Neural progenitor cell (in vitro differentiated cells): Measurements from ENCODE around the gene ZNF710. TPM values are rescaled to one million over a fixed set of nuclear protein-coding genes. Genes with fewer than 3 reads are reported as not detected.
A peak's percentile ranks its signal among the peaks of the same experiment; 100 is the strongest.

Source experiments
- DNase-seq: peaks from one replicate; pipeline ENCODE4 v3.0.0-alpha.2; 2016; ENCODE audit warnings: low spot score
- H2AFZ ChIP-seq: fragments of 200-600 bp; sonication (generic); replicated peaks from 2 replicates; pipeline ENCODE4 v1.6.1; 2016; ENCODE audit warnings: antibody characterized with exemption
- H3F3A ChIP-seq: fragments of 200-600 bp; sonication (generic); 2 replicates; pipeline ENCODE4 v1.6.1; 2016; ENCODE audit warnings: antibody characterized with exemption, low read depth
- H3K27ac ChIP-seq: fragments of 200-600 bp; sonication (generic); 2 replicates; pipeline ENCODE4 v1.5.1; 2016; ENCODE audit warnings: mild to moderate bottlenecking
- H3K27me3 ChIP-seq: fragments of 200-600 bp; sonication (generic); 2 replicates; pipeline ENCODE4 v1.6.1; 2016; ENCODE audit warnings: mild to moderate bottlenecking, moderate library complexity
- H3K36me3 ChIP-seq: fragments of 200-600 bp; sonication (generic); 2 replicates; pipeline ENCODE4 v1.5.1; 2016
- H3K4me1 ChIP-seq: fragments of 200-600 bp; sonication (generic); 2 replicates; pipeline ENCODE4 v1.6.1; 2016; ENCODE audit warnings: mixed run types
- H3K4me2 ChIP-seq: fragments of 200-600 bp; sonication (generic); 2 replicates; pipeline ENCODE4 v1.6.1; 2016
- H3K4me3 ChIP-seq: fragments of 200-600 bp; sonication (generic); 2 replicates; pipeline ENCODE4 v1.5.1; 2016
- H3K79me2 ChIP-seq: fragments of 200-600 bp; sonication (generic); 2 replicates; pipeline ENCODE4 v1.6.1; 2016; ENCODE audit warnings: low read depth
- H3K9ac ChIP-seq: fragments of 200-600 bp; sonication (generic); 2 replicates; pipeline ENCODE4 v1.6.1; 2016
- H3K9me3 ChIP-seq: fragments of 200-600 bp; sonication (generic); 2 replicates; pipeline ENCODE4 v1.5.1; 2016; ENCODE audit warnings: low read depth
- H4K20me1 ChIP-seq: fragments of 200-600 bp; sonication (generic); 2 replicates; pipeline ENCODE4 v1.6.1; 2016; ENCODE audit warnings: low read depth
- H3K27ac Mint-ChIP-seq: 3 replicates; pipeline ENCODE4 v1.8.0; 2021; ENCODE audit warnings: mixed read lengths
- H3K27me3 Mint-ChIP-seq: 2 replicates; pipeline ENCODE4 v1.8.0; 2022; ENCODE audit warnings: low read depth, mild to moderate bottlenecking, inconsistent platforms, moderate library complexity, mixed read lengths; ENCODE audit not compliant: insufficient read depth
- H3K36me3 Mint-ChIP-seq: 3 replicates; pipeline ENCODE4 v1.8.0; 2021; ENCODE audit warnings: mixed read lengths
- H3K4me1 Mint-ChIP-seq: 3 replicates; pipeline ENCODE4 v1.8.0; 2021; ENCODE audit warnings: mixed read lengths
- H3K4me3 Mint-ChIP-seq: 3 replicates; pipeline ENCODE4 v1.8.0; 2021; ENCODE audit warnings: mild to moderate bottlenecking, moderate library complexity, mixed read lengths
- H3K9me3 Mint-ChIP-seq: 3 replicates; pipeline ENCODE4 v1.8.0; 2020; ENCODE audit warnings: mixed read lengths
- EZH2 ChIP-seq: fragments of 200-600 bp; sonication (generic); IDR thresholded peaks from 2 replicates; pipeline ENCODE4 v1.6.1; 2017; ENCODE audit warnings: antibody characterized with exemption, mild to moderate bottlenecking, moderate library complexity
- EZH2phosphoT487 ChIP-seq: fragments of 200-600 bp; sonication (generic); IDR thresholded peaks from 2 replicates; pipeline ENCODE4 v1.6.1; 2017; ENCODE audit warnings: antibody characterized with exemption
- total RNA-seq: library from RNA; depleted of rRNA; stranded (reverse); fragments of >200 nt; gene quantifications from 2 replicates; pipeline ENCODE4 v1.2.3, GENCODE V29; 2015; ENCODE audit warnings: low replicate concordance
- TF ChIP-seq, protein P1 (sequence below): fragments of 200-600 bp; sonication (generic); IDR thresholded peaks from 2 replicates; pipeline ENCODE4 v1.5.1; 2017; ENCODE audit warnings: antibody characterized with exemption, mild to moderate bottlenecking

ZNF710 gene
- total RNA-seq, 1 donor from 2014 or later: 14.9 TPM

GRCh38 chr15:90035095-90035839 lies 34.1 kb downstream of the ZNF710 start:
- Histone ChIP-seq H4K20me1 (peaks cover 68% of the 10 kb centered on the region), H2AFZ (no peak overlapping the region), H3K27ac (peak overlapping the region; percentile 85), H3K79me2 (peaks cover 91% of the 10 kb centered on the region), H3K4me3 (no peak overlapping the region), H3K4me2 (peak overlapping the region; percentile 28), H3F3A (peaks cover 14% of the 10 kb centered on the region), H3K9me3 (no peaks in the 10 kb centered on the region), H3K9ac (no peak overlapping the region), H3K27me3 (no peaks in the 10 kb centered on the region), H3K4me1 (peaks cover 51% of the 10 kb centered on the region), H3K36me3 (no peaks in the 10 kb centered on the region)
- Mint-ChIP-seq H3K4me1 (peaks cover 70% of the 10 kb centered on the region), H3K4me3 (no peak overlapping the region), H3K9me3 (peaks cover 2% of the 10 kb centered on the region), H3K27ac (peak overlapping the region; percentile 92), H3K36me3 (peaks cover 4% of the 10 kb centered on the region), H3K27me3 (peaks cover 2% of the 10 kb centered on the region)
- no peak for DNase-seq
- no peak for TF ChIP-seq EZH2phosphoT487
- TF ChIP-seq, protein P1, sequence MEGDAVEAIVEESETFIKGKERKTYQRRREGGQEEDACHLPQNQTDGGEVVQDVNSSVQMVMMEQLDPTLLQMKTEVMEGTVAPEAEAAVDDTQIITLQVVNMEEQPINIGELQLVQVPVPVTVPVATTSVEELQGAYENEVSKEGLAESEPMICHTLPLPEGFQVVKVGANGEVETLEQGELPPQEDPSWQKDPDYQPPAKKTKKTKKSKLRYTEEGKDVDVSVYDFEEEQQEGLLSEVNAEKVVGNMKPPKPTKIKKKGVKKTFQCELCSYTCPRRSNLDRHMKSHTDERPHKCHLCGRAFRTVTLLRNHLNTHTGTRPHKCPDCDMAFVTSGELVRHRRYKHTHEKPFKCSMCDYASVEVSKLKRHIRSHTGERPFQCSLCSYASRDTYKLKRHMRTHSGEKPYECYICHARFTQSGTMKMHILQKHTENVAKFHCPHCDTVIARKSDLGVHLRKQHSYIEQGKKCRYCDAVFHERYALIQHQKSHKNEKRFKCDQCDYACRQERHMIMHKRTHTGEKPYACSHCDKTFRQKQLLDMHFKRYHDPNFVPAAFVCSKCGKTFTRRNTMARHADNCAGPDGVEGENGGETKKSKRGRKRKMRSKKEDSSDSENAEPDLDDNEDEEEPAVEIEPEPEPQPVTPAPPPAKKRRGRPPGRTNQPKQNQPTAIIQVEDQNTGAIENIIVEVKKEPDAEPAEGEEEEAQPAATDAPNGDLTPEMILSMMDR: no peak
- TF ChIP-seq EZH2: no peak

DNA sequence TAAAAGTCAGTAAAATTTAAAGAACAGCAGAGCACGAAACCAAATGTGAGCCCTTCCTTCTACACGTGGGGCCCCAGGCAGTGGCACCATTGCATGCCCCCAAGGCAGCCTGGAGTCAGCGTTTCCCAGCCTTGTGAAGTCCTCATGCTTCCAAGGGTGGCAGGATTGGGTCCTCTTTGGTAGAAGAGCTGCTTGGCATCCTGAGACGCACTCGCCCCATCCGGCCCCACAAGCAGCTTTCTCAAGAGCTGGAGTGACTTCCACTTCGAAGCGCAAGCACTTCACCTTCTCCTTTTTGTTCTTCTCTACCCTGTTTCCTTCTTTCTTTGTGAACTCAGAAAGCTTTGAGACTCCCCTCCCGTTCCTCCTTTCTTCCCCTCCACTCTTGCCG lies 34.7 kb downstream of the ZNF710 start:
- peaks cover 76% of the 10 kb centered on the region for H3K4me1 Mint-ChIP-seq
- peaks cover 2% of the 10 kb centered on the region for H3K27me3 Mint-ChIP-seq
- H3K36me3 Mint-ChIP-seq: peaks cover 4% of the 10 kb centered on the region
- Histone ChIP-seq H3K27ac (peak overlapping the region; percentile 85), H3F3A (peaks cover 10% of the 10 kb centered on the region), H3K9me3 (no peaks in the 10 kb centered on the region), H3K79me2 (peaks cover 93% of the 10 kb centered on the region), H3K4me2 (peak overlapping the region; percentile 28), H3K9ac (no peak overlapping the region), H2AFZ (no peak overlapping the region), H3K4me3 (no peak overlapping the region), H3K36me3 (no peaks in the 10 kb centered on the region), H4K20me1 (peaks cover 71% of the 10 kb centered on the region), H3K27me3 (no peaks in the 10 kb centered on the region), H3K4me1 (peaks cover 57% of the 10 kb centered on the region)
- H3K4me3 Mint-ChIP-seq: no peak overlapping the region
- H3K27ac Mint-ChIP-seq: peak overlapping the region; percentile 92
- DNase-seq: no peak
- TF ChIP-seq, protein P1: no peak
- TF ChIP-seq EZH2phosphoT487: no peak
- TF ChIP-seq EZH2: no peak
- peaks cover 2% of the 10 kb centered on the region for H3K9me3 Mint-ChIP-seq

- Histone ChIP-seq H3F3A (peaks cover 14% of the 10 kb centered on the region), H2AFZ (no peak overlapping the region), H3K4me3 (no peak overlapping the region), H3K9ac (no peak overlapping the region), H3K4me1 (peaks cover 62% of the 10 kb centered on the region), H3K27ac (peak overlapping the region; percentile 85), H3K79me2 (peaks cover 93% of the 10 kb centered on the region), H3K4me2 (peak overlapping the region; percentile 28), H3K9me3 (no peaks in the 10 kb centered on the region), H3K27me3 (no peaks in the 10 kb centered on the region), H3K36me3 (no peaks in the 10 kb centered on the region), H4K20me1 (peaks cover 73% of the 10 kb centered on the region)
- peaks cover 4% of the 10 kb centered on the region for H3K36me3 Mint-ChIP-seq
- peaks cover 74% of the 10 kb centered on the region for H3K4me1 Mint-ChIP-seq
- peak; percentile 72 for DNase-seq
- peak overlapping the region; percentile 30 for H3K4me3 Mint-ChIP-seq
- peak overlapping the region; percentile 72 for H3K27ac Mint-ChIP-seq
- peaks cover 2% of the 10 kb centered on the region for H3K9me3 Mint-ChIP-seq
- TF ChIP-seq EZH2 (no peak), EZH2phosphoT487 (no peak)
- TF ChIP-seq, protein P1: no peak
- peaks cover 2% of the 10 kb centered on the region for H3K27me3 Mint-ChIP-seq
These were observed 35.2 kb downstream of the ZNF710 start for GRCh38 chr15:90036343-90036742.
